ENCODE results near the gene TMCC3.

The TMCC3 gene

DNA sequence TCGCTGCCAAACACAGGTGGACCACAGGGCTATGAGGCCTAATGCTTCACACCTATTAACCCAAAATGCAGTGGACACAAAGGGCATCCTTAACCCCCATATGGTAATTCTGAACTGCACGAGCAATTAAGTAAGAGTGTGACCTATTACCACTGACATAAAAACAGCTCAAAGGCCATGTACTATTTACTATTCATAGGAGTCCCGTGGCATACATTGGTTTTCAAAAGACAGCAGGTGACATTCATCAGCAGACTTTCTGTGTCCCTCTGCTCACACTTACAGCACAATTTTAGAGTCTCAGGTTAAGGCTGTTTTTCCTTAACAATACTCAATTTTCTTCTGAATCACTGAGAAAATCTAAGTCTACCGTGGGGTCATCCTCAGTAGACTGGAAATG, 23.1 kb upstream of the TMCC3 start:
- no peak for DNase-seq (ENCODE audit: low read depth)

DNA sequence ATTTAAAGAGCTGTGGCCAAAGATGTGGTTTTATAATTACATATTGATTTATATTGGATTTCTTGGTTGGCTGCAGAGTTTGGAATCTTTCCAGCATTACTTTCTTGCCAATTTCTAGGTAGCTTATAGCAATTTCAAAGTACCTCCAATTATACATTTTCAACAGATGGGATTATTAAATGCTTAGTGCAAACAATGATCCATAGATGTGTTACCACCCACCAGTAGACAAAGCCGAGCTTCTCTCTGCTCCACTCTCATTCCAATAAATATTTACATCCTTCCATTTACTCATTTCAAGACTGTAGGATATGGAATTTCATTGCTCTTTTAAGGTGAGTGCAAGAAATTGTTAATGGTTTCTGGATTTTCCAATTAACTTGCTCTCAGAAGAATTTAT, 21.6 kb upstream of the TMCC3 start:
- DNase-seq (ENCODE audit: low read depth) = no peak

- DNase-seq (ENCODE audit: low read depth) = no peak
Measured at GRCh38 chr12:94670898-94671297, 20.5 kb upstream of the TMCC3 start.

DNA sequence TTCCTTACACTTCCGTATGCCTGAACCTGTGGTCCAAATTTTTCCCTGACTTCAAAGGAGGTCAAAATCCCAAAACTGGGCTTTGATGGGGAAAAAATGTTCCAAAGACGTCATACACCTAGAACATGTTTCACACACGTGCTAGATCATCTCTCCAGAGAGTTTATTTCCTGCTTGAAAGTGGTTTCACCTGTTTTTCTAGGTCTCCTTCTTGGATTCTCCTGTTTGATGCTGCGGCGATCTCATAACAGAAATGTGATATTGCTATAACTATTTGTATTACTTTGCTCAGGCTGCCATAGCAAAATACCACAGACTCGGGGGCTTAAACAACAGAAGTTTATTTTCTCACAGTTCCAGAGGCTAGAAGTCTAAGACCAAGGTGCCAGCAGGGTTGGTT, 19.7 kb upstream of the TMCC3 start:
- no peak for DNase-seq (ENCODE audit: low read depth)

GRCh38 chr12:94667031-94667540, 16.7 kb upstream of the TMCC3 start:
- DNase-seq (ENCODE audit: low read depth) = no peak

GRCh38 chr12:94666158-94666557, 15.8 kb upstream of the TMCC3 start:
- no peak for DNase-seq (ENCODE audit: low read depth)

DNA sequence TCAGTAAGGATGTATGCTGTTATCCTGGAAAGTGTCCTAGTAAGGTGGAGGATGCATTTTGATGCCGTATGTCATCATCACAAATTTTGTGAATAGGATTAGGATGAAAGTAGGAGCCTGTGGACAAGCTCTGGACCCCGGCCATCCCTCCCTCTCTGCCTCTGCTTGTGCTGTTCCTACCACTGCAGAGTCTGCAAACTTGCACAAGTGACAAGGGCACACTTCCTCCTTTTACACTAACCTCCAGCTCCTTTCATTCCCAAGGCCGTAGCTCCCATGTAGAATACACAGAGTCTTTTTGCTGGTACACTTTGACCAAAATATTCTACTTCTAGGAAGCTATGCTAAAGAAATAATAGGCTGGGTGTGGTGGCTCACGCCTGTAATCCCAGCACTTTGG, 13.3 kb upstream of the TMCC3 start:
- DNase-seq (ENCODE audit: low read depth) = no peak

GRCh38 chr12:94663071-94663470, 12.7 kb upstream of the TMCC3 start:
- no peak for DNase-seq (ENCODE audit: low read depth)

DNA sequence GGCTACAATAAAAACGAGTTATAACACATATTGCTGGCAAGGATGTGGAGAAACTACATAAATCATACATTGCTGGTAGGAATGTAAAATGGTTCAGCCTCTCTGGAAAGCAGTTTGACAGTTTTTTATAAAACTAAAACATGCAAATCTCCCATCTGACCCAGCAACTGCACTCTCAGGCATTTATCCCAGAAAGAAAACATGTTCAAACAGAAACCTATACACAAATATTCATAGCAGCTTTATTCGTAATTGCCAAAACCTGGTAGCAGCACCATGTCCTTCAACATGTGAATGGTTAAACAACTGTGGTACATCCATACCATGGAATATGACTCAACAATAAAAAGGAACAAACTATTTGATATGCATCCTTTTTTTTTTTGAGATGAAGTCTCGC, 10.1 kb upstream of the TMCC3 start:
- no peak for DNase-seq (ENCODE audit: low read depth)

GRCh38 chr12:94659346-94659930, 9.1 kb upstream of the TMCC3 start:
- DNase-seq (ENCODE audit: low read depth) = no peak

GRCh38 chr12:94658931-94659330, 8.6 kb upstream of the TMCC3 start:
- no peak for DNase-seq (ENCODE audit: low read depth)

DNA sequence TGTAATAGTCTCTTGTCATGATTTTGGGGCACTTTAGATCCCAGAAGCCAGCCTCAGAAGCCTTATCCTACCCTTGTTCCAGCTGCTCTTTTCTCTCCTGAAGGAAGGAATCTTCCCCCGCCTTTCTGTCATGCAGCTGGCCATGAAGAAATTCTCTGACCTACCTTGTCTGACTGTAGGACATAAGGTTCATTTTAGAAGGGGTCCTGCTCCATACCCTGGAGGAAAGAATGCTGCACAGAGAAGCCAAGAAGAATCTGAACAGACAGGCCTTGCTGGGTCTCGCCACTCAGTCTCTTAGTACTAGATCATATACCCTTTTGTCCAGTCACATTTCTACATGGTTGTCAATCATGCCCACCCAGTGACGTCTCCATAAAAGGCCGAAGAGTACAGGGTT, 6.2 kb upstream of the TMCC3 start:
- DNase-seq (ENCODE audit: low read depth) = no peak

DNA sequence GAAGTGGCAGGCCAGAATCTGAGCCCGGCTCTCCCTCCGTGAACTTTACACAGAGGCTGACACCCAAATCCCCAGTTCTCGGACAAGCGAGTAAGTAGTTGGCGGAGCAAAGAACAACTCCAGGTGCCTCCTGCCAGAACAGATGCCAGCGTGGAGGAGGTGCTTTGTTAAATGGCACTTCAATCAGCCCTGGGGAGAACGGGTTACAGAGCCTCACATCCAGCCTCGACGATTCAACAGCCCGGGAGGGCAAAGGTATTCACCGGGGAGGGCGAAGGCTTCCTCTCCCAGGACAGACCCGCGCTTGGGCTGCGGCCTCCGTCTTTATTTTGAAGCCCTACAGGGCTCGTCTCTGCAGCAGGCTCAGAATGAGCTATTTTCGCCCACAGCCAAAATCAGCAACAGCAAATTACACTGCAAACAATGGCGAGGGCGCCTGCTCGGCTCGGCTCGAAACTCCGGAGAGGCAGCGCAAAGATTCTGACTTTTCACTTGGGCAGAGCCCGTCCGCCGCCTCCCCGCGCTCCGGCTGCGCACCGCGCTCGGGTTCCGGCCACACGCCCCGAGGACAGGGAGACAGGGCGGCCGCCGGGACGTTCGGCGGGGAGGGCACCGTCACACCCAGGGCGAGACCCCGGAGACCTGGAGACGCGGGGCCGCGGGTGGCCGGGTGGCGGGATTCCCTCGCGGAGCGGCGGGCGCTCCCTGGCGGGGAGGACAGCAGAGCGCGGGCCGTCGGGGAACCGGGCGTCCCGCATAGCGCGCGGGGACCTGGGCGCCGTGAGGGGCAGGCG, 811 bp downstream of the TMCC3 start:
- DNase-seq (ENCODE audit: low read depth) = no peak

DNA sequence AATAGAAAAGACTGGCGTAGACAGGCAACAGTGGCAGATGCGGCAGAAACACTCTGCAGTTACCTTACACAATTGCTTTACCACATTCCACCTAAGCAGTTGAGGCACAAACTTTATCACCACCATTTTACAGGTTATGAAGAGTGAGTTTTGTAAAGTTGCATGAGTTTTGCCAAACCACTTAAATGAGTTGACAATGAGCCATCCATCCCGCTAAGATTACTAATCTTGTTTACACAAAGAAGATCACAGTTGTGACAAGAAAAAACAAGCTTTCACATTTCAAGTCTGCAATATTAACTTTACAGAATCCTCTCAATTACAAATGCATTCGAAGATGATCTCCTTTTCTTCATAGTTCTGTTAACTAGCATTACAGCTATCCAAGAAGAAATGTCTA, 1.8 kb downstream of the TMCC3 start:
- no peak for DNase-seq (ENCODE audit: low read depth)

GRCh38 chr12:94644141-94644979, 6.0 kb downstream of the TMCC3 start:
- no peak for DNase-seq (ENCODE audit: low read depth)

- no peak for DNase-seq (ENCODE audit: low read depth)
Measured at GRCh38 chr12:94643606-94644005, 6.8 kb downstream of the TMCC3 start.

DNA sequence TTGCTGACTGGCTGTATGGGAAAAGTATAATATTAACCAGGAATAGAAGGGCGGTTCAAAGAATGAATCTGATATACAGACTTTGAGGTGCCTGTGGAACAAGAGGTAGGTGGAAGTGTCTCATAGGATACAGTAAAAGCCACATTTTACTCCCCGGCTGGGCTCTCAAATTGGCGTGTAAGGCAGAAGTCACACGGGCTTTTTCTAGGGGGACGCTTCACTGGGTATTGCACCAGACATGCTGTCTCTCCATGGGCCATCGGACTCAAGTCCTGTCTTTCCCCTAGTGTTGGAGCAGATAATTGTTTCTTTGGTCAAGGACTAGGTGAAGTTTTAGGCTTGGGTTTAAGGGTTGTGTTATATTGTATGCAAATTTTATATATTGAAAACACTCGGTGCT, 9.1 kb downstream of the TMCC3 start:
- no peak for DNase-seq (ENCODE audit: low read depth)

DNA sequence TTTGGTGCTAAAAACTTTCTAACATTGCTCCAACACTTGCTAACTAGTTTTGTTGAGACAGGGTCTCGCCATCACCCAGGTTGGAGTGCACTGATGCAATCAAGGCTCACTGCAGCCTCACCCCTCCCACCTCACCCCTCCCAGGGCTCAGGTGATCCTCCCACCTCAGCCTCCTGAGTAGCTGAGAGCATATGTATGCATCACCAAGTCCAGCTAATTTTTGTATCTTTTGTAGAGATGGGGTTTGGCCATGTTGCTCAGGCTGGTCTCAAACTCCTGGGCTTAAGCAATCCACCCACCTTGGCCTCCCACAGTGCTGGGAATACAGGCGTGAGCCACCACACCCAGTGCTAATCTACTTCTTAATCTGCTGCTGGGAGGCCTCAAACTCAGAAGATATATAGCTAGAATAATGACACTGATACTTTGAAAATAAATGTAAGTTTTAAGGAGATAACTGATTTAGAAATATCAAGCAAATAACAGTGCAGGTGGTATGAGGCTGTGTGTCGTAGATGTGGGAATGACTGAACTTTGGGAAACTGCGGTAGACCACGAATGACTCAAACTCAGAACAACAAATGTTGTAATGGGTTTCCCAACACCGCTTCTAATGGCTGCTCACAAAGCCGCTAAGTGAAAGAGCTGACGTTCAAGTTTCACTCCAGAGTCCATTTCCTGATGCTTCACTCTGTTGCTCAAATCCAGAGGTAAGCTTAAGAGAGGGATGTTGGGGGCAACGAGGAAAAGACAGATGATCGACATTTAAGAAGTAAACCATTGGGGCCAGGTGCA, 10.0 kb downstream of the TMCC3 start:
- no peak for DNase-seq (ENCODE audit: low read depth)

DNA sequence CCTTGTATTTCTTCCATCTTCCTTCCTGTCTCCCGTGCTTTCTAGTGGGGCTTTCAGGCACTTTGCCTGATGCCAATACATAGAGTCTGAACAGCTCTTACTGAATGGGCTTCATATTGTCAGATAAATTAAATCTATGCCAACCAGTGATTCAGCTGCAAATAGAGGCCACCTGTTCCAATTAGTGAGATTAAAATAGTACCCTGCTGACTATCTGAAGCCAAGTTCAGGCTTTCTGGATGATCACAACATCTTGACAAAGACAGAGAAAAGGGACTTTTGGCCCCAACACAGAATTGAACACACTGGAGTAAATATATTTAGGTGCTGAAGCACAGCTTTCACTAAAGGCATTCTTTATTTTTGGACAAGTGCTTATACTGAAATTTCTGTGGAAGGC, 11.8 kb downstream of the TMCC3 start:
- DNase-seq (ENCODE audit: low read depth) = no peak

- DNase-seq (ENCODE audit: low read depth) = no peak
Measured at GRCh38 chr12:94637390-94638113, 12.8 kb downstream of the TMCC3 start.

- no peak for DNase-seq (ENCODE audit: low read depth)
Measured at GRCh38 chr12:94636462-94637085, 13.8 kb downstream of the TMCC3 start.

All from stimulated activated CD8-positive, alpha-beta memory T cell treated with anti-CD3 and anti-CD28 coated beads, Interleukin-15, amount 100 ng/mL, for 1 hour (primary cell).